HCT116 (cell line): ENCODE results near the gene RALGAPA1. TPM values are rescaled to one million over a fixed set of nuclear protein-coding genes. Genes with fewer than 3 reads are reported as not detected.

Source experiments
- ATAC-seq: fragments of 200-7000 bp; cut with Tn5 transposase; 2 replicates; pipeline ENCODE4 v1.9.1; 2020; ENCODE audit warnings: mild to moderate bottlenecking, moderate library complexity
- BruUV-seq: library from RNA; stranded (reverse); fragments of 400-500 nt; replicated peaks from 2 replicates; lab custom pipeline; 2021; lab: Mats Ljungman, UMichigan
- CTCF ChIA-PET: fragments of 300-600 bp; sonication (Branson Sonifier 250); formaldehyde crosslinking; loops from one replicate; lab custom pipeline; 2021; ENCODE audit warnings: antibody characterized with exemption; lab: Charles Lee
- POLR2A ChIA-PET: fragments of 300-600, 350-600 bp; sonication (Branson Sonifier 250); formaldehyde crosslinking; loops from one replicate; lab custom pipeline; 2021; ENCODE audit warnings: antibody characterized with exemption; lab: Charles Lee
- RAD21 ChIA-PET, 2 experiments: fragments of 300-600 bp; sonication (Branson Sonifier 250); formaldehyde crosslinking; loops; one replicate each; lab custom pipeline; 2023; ENCODE audit warnings: low total read pairs in 2 of 2; ENCODE audit not compliant: uncharacterized antibody in 2 of 2, unreplicated experiment in 2 of 2, low non-redundant PET in 1 of 2; lab: Charles Lee
- DNase-seq: peaks from one replicate; pipeline ENCODE4 v3.0.0-alpha.2; 2010; ENCODE audit warnings: low read depth, low spot score
- H2AFZ ChIP-seq: fragments of 200-600 bp; shearing (Covaris generic), sonication (generic); 2 replicates; pipeline ENCODE4 v1.6.1; 2017; ENCODE audit warnings: low read depth, mixed run types, mixed read lengths, antibody characterized with exemption, low read length; ENCODE audit not compliant: poor library complexity, severe bottlenecking
- H3K27ac ChIP-seq: 2 replicates; pipeline ENCODE4 v1.5.1; 2012; ENCODE audit warnings: low read depth, low read length
- H3K27me3 ChIP-seq: fragments of 200-600 bp; sonication (generic); 2 replicates; pipeline ENCODE4 v1.6.1; 2016; ENCODE audit warnings: mixed run types, low read length, mixed read lengths; ENCODE audit not compliant: insufficient read depth
- H3K36me3 ChIP-seq, 2 experiments: fragments of 200-500 bp in 1 of 2; fragments of 200-600 bp in 1 of 2; sonication (Bioruptor generic) in 1 of 2; sonication (generic) in 1 of 2; 2 replicates each; pipeline versions ENCODE4 v1.5.1 to v1.6.1; 2014 to 2016; ENCODE audit warnings: low read length in 2 of 2, inconsistent platforms in 1 of 2, mixed read lengths in 1 of 2, mixed run types in 1 of 2; ENCODE audit not compliant: insufficient read depth in 2 of 2, control insufficient read depth in 1 of 2
- H3K4me1 ChIP-seq, 2 experiments: fragments of 200-600 bp in 1 of 2; sonication (generic) in 1 of 2; 2 replicates each; pipeline versions ENCODE4 v1.5.1 to v1.6.1; 2012 to 2017; ENCODE audit warnings: low read length in 2 of 2, inconsistent platforms in 1 of 2, mild to moderate bottlenecking in 1 of 2, mixed read lengths in 1 of 2, mixed run types in 1 of 2, moderate library complexity in 1 of 2; ENCODE audit not compliant: insufficient read depth in 2 of 2, control insufficient read depth in 1 of 2
- H3K4me2 ChIP-seq: fragments of 200-600 bp; sonication (generic); 2 replicates; pipeline ENCODE4 v1.6.1; 2017; ENCODE audit warnings: mixed run types, low read length, mixed read lengths
- H3K4me3 ChIP-seq, 2 experiments: fragments of 200-600 bp in 1 of 2; sonication (generic) in 1 of 2; replicated peaks in 1 of 2; 2 replicates each; pipeline ENCODE4 v1.5.1; 2011 to 2016; ENCODE audit warnings: low read length in 2 of 2, control low read depth in 1 of 2, low read depth in 1 of 2, mild to moderate bottlenecking in 1 of 2, mixed read lengths in 1 of 2, mixed run types in 1 of 2
- H3K79me2 ChIP-seq: fragments of 200-600 bp; sonication (generic); 2 replicates; pipeline ENCODE4 v1.6.1; 2017; ENCODE audit warnings: mild to moderate bottlenecking, mixed run types, low read length, moderate library complexity, mixed read lengths; ENCODE audit not compliant: insufficient read depth
- H3K9ac ChIP-seq: fragments of 200-600 bp; sonication (generic); 2 replicates; pipeline ENCODE4 v1.6.1; 2016; ENCODE audit warnings: low read length, mixed read lengths
- H3K9me2 ChIP-seq: fragments of 200-600 bp; sonication (generic), shearing (Covaris generic); 2 replicates; pipeline ENCODE4 v1.6.1; 2017; ENCODE audit warnings: mixed run types, mild to moderate bottlenecking, moderate library complexity; ENCODE audit not compliant: insufficient read depth
- H3K9me3 ChIP-seq, 2 experiments: fragments of 200-500 bp in 1 of 2; fragments of 200-600 bp in 1 of 2; sonication (Bioruptor generic) in 1 of 2; sonication (generic) in 1 of 2; 2 replicates each; pipeline ENCODE4 v1.6.1; 2014 to 2017; ENCODE audit warnings: low read length in 2 of 2, mixed read lengths in 2 of 2, inconsistent platforms in 1 of 2, low read depth in 1 of 2, mild to moderate bottlenecking in 1 of 2, mixed run types in 1 of 2, moderate library complexity in 1 of 2; ENCODE audit not compliant: control insufficient read depth in 1 of 2, insufficient read depth in 1 of 2
- H4K20me1 ChIP-seq: fragments of 200-600 bp; sonication (generic), shearing (Covaris generic); 2 replicates; pipeline ENCODE4 v1.6.1; 2017; ENCODE audit warnings: mixed run types, mild to moderate bottlenecking, moderate library complexity; ENCODE audit not compliant: insufficient read depth
- CBX3 ChIP-seq: IDR thresholded peaks from 2 replicates; pipeline ENCODE4 v1.6.1; 2012; ENCODE audit warnings: low read depth
- CEBPB ChIP-seq: IDR thresholded peaks from 2 replicates; pipeline ENCODE4 v1.6.1; 2012; ENCODE audit warnings: low read depth
- CTCF ChIP-seq, 3 experiments: fragments of 200-600 bp in 1 of 3; sonication (generic) in 1 of 3; IDR thresholded peaks in 2 of 3; conservative IDR thresholded peaks in 1 of 3; 2 replicates each; pipeline ENCODE4 v1.5.1; 2012 to 2017; ENCODE audit warnings: low read depth in 2 of 3, low read length in 2 of 3, antibody characterized with exemption in 1 of 3, borderline replicate concordance in 1 of 3, control low read depth in 1 of 3, mild to moderate bottlenecking in 1 of 3, mixed read lengths in 1 of 3, mixed run types in 1 of 3, moderate library complexity in 1 of 3; ENCODE audit not compliant: insufficient read depth in 1 of 3
- EGR1 ChIP-seq: IDR thresholded peaks from 2 replicates; pipeline ENCODE4 v1.6.1; 2012; ENCODE audit warnings: low read depth
- ELF1 ChIP-seq: IDR thresholded peaks from 2 replicates; pipeline ENCODE4 v1.6.1; 2012; ENCODE audit warnings: low read depth, borderline replicate concordance
- EZH2phosphoT487 ChIP-seq: fragments of 200-600 bp; IDR thresholded peaks from 2 replicates; pipeline ENCODE4 v1.6.1; 2018; ENCODE audit warnings: antibody characterized with exemption, borderline replicate concordance
- FOSL1 ChIP-seq: IDR thresholded peaks from 2 replicates; pipeline ENCODE4 v1.6.1; 2012; ENCODE audit warnings: low read depth
- POLR2A ChIP-seq: IDR thresholded peaks from 2 replicates; pipeline ENCODE4 v1.7.0; 2011; ENCODE audit warnings: borderline replicate concordance; ENCODE audit not compliant: insufficient read depth, insufficient read length; ENCODE audit errors: extremely low read depth
- POLR2AphosphoS5 ChIP-seq: IDR thresholded peaks from 2 replicates; pipeline ENCODE4 v1.6.1; 2011; ENCODE audit warnings: mild to moderate bottlenecking, low read depth, low read length, moderate library complexity
- REST ChIP-seq: IDR thresholded peaks from 2 replicates; pipeline ENCODE4 v1.6.1; 2012; ENCODE audit warnings: low read depth
- SIN3A ChIP-seq: IDR thresholded peaks from 2 replicates; pipeline ENCODE4 v1.6.1; 2012; ENCODE audit warnings: low read depth
- SRF ChIP-seq: IDR thresholded peaks from 2 replicates; pipeline ENCODE4 v1.6.1; 2012; ENCODE audit warnings: low read depth
- YY1 ChIP-seq: IDR thresholded peaks from 2 replicates; pipeline ENCODE4 v1.6.1; 2011; ENCODE audit warnings: low read length, low read depth, moderate library complexity, mild to moderate bottlenecking; ENCODE audit not compliant: insufficient replicate concordance; ENCODE audit errors: extremely low read depth
- ZBTB33 ChIP-seq: IDR thresholded peaks from 2 replicates; pipeline ENCODE4 v1.6.1; 2011; ENCODE audit warnings: mild to moderate bottlenecking, low read length, moderate library complexity; ENCODE audit not compliant: insufficient replicate concordance; ENCODE audit errors: extremely low read depth
- intact Hi-C: fragments of 100-400 bp; cut with micrococcal nuclease; formaldehyde crosslinking; loops from 2 replicates; pipeline ENCODE4 v1.10.0; 2022
- total RNA-seq: library from RNA; stranded (reverse); gene quantifications from one replicate; pipeline ENCODE4 v1.2.1, GENCODE V29; 2021; ENCODE audit not compliant: unreplicated experiment

The RALGAPA1 gene
- total RNA-seq, 1 experiment from 2014 or later = 29.3 TPM

DNA sequence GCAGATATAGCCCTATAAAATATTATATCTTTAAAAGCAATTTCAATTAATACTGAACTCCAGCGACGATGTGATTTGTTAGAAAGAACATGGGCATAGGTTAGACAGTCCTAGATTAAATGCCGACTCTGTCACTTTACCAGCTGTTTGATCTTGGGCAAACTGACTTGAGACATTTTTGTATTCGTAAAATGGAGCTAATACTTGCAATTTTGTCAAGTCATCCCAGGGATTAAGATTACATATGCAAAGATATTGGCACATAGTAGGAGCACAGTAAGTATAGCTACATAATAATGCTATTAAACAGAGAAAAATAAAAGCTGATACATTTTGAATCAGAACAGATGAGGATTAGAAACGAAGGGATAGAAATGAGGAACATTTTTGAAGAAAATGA is 266.1 kb downstream of the RALGAPA1 start:
- Histone ChIP-seq H3K9me2 (no peaks in the 10 kb centered on the region), H2AFZ (no peak overlapping the region), H3K4me2 (no peak overlapping the region), H3K79me2 (no peaks in the 10 kb centered on the region), H3K36me3 (no peaks in the 10 kb centered on the region; a peak in 1 of 4 replicates), H3K27me3 (no peaks in the 10 kb centered on the region)
- CTCF ChIA-PET = no interaction called here
- TF ChIP-seq FOSL1 = no peak
- no peak for TF ChIP-seq EZH2phosphoT487
- TF ChIP-seq, all 23 proteins: peak for 0
- no peaks in the 10 kb centered on the region for H4K20me1 ChIP-seq
- DNase-seq (no peak), ATAC-seq (no peak)
- no peaks in the 10 kb centered on the region for H3K9me3 ChIP-seq
- intact Hi-C loops = no loop called here
- RAD21 ChIA-PET = no interaction called here
- no peaks in the 10 kb centered on the region for H3K4me1 ChIP-seq
- no peak overlapping the region for H3K27ac ChIP-seq
- H3K4me3 ChIP-seq = no peak overlapping the region
- H3K9ac ChIP-seq = no peak overlapping the region
- no TSS peak for BruUV-seq
- POLR2A ChIA-PET = no interaction called here

- Histone ChIP-seq H4K20me1 (no peaks in the 10 kb centered on the region), H3K27me3 (no peaks in the 10 kb centered on the region), H3K9me3 (no peaks in the 10 kb centered on the region), H3K4me3 (no peak overlapping the region), H3K4me1 (no peaks in the 10 kb centered on the region), H3K9me2 (no peaks in the 10 kb centered on the region), H3K9ac (no peak overlapping the region), H3K4me2 (no peak overlapping the region), H2AFZ (no peak overlapping the region), H3K79me2 (no peaks in the 10 kb centered on the region), H3K27ac (no peak overlapping the region), H3K36me3 (no peaks in the 10 kb centered on the region)
- intact Hi-C loops = no loop called here
- ChIA-PET POLR2A (no interaction called here), CTCF (no interaction called here), RAD21 (no interaction called here)
- BruUV-seq = no TSS peak
- ATAC-seq (no peak), DNase-seq (no peak)
- no peak for TF ChIP-seq REST
- no peak for TF ChIP-seq FOSL1
- TF ChIP-seq ELF1 = no peak
- no peak for TF ChIP-seq POLR2A
- TF ChIP-seq CEBPB = no peak
- TF ChIP-seq SRF = no peak
- TF ChIP-seq EGR1 = no peak
- TF ChIP-seq POLR2AphosphoS5 = no peak
- no peak for TF ChIP-seq YY1
- no peak for TF ChIP-seq SIN3A
- no peak for TF ChIP-seq ZBTB33
- no peak for TF ChIP-seq CTCF (IDR thresholded peaks at IDR 0.05 in 2 of 3, conservative IDR thresholded peaks at IDR 0.05 in 1 of 3; ENCODE audit: borderline replicate concordance in 1 of 3, insufficient read depth in 1 of 3, low read depth in 2 of 3, low read length in 2 of 3)
- no peak for TF ChIP-seq CBX3
These were observed 269.1 kb downstream of the RALGAPA1 start for GRCh38 chr14:35539969-35540368.
